Measurements from ENCODE around the gene HIRA.
"Not testable (repeated sequence)": the region's sequence is repeated elsewhere in the genome, so short reads cannot be mapped to it uniquely, and the experiment has no call there.

The HIRA gene

DNA sequence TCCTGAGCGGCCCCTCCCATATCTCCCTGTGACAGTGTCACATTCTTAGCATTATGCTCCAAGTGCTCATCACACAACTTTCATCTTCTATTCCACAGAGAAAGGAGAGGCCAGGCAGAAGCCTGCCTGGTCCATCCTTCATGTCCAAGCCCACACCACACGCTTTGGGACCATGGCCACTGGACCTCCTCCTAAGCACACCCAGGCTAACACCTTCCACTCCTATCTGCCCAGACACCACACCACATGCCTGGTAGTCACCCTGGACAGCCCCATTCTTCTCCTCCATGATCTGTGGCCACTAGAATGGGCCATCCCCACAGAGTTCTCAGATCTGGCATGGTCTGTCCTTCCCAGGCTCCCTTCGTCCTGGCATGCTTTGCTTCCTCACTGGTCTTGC, 55.3 kb downstream of the HIRA start:
- no peak for DNase-seq

DNA sequence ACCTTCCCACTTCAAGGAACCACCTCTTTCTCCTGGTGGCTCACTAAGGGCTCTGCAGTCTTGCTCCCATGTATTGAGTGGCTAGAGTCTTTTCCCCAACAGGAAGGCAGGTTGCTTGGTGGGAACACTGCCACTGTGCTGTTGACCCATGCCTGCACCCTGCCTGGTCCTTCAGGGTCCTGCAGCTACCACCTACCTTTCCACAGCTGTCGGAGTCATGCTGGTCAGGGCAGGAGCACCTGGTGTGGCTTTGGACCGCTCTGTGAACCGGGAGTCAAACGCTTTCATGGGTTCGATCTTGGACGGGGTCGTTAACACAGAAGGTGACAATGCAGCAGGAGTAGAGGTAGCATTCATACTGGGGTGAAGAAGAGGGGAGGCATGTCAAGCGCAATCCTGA, 56.1 kb downstream of the HIRA start:
- DNase-seq, result no peak

DNA sequence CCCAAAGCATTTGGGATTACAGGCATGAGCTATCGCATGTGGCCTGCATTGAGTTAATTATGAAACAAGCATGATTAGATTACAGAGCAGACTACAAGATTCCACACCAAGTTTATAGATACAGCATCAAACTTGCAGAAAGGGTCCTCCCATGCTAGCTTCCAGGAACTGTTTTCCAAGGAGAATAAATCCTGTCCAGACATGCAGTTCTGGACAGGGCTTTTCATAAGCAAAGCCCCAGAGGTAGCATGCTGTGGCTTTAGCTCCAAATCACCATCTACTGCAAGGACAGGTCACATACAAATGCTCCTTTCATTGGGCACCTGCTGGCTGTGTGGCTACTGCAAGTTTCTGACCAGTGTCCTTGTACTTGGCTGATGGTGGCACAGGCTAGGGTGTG, 57.1 kb downstream of the HIRA start:
- no peak for DNase-seq

DNA sequence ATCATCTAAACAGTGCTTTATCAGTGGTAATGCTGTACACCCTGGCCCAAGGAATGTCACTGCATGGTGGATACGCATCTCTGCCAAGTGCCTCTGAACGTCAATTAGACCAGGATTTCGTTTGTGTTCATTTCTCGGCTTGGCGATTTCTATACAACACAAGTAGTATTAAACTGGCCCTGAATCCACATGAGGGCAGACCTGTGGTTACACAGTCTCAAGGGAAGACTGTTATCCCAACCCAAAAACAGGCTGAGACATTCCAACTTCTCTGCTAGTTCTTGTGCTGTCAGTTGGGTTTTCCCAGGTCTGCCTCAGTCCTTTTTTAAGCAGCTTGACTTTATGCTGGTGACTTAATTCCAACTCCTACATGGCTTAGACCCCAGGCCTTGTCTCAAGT, 58.1 kb downstream of the HIRA start:
- no peak for DNase-seq

DNA sequence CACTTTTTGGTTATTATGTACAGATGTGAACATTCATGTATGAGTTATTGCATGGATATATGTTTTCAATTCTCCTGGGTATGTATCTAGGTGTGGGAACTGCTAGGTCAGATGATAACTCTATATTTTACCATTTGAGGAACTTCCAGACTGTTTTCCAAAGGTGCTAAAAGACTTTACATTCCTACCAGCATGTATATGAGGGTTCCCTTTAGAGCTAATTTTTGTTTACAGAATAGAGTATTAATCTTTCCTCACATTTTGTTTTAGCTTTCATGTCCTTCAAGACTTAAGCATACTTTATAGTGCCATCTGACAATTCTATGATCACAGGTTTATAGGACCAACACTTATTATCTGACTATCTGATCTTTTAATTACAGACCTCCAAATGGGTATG, 59.6 kb downstream of the HIRA start:
- DNase-seq, result no peak

DNA sequence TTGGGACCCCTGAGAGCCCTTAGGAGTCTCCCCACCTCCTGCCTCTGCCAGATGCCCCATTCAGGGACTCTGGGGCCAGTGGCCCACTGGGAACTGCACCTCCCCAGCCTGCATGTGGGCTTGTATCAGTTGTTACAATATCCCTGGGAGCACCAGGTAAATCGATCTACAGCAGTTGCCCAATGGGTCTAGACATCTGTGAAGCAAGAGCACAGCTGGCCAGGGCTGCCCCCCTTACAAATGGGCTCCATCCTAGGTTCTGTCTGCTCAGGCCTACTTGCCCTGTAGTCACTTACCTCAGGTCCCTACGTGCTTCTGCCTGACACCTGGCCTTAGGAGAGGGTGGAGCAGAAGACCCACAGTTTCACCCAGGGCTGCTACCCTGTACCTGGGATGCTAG, 62.7 kb downstream of the HIRA start:
- no peak for DNase-seq

DNA sequence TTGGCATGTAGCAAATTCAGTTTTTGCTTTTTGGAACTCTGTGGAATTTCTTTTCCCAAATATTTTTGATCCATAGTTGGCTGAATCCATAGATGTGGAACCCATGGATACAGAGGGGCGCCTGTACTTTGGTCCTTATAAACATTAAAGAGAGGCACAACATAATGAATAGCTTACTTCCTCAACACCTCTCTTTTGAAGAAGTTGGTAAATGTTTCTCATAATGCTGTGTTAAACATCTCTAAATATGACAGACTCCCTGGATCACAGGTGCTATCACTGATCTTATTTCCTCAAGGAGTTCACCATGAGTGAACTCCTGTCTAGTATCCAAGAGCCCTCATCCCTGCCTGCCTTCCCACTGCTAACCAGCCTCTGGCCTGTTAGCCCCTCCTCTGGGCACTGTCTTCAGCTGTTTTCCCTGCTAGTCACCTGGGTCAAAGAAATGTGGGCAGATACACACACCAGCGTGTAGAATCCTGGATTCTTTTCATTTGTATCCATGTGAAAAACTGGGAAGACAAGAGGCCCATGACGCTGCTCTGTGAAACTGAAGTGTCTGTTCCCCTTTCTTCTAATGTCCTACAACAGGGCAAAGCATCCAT, 63.7 kb downstream of the HIRA start:
- no peak for DNase-seq

DNA sequence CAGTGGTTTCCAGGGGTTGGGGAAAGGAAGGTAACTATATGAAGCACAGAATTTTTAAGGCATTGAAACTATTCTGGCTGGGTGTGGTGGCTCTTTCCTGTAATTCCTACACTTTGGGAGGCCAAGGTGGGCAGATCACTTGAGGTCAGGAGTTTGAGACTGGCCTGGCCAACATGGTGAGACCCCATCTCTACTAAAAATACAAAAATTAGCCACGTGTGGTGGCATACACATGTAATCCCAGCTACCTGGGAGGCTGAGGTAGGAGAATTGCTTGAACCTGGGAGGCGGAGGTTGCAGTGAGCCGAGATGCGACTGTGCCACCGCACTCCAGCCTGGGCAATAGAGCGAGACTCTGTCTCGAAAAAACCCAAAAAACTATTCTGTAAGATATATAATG, 68.0 kb downstream of the HIRA start:
- DNase-seq, result not testable (repeated sequence)

DNA sequence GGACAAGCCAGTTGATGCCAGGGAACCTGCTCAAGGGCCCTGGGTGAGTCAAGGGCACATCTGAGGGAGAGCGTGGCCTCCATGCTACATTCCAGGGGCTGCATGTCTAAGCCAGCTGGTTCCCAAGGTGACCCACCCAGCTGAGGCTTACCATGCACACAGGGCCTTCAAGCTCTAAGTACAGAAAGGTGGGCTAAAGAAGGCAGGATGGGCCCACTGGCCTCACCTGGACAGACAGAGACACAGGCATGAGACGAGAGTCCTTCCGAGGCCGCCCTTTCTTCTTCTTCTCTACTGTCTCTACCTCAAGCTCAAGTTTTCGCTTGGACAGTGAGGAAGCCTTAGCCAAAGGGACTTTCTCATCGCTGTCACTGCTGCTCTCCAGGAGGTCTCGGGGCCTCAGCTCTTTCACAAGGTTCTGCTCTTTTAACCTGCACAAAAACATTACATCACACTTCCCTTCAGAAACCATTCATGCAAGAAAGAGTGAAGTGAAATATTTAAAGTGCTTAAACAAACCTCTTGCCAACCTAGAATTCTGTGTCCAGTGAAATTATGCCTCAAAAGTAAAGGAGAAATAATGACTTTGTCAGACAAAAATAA, 69.9 kb downstream of the HIRA start:
- DNase-seq, result no peak

DNA sequence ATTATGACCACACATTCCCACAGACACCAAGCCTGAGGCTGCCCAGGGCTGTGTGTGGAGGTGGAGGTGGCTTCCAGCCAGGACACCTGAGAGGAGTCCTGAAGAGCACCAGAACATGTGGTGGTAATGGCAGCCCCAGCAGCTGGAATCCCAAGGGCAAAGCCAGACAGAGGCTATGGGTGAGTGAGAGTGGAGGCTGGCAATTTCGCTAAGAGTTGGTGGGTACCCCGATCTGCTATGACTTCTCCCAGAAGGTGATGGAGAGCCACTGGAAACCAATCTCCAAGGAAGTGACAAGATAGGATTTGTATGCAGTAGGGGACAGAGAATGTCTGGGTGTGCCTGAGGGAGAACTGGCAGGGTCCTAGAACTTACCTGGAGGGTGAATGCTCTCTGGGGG, 70.7 kb downstream of the HIRA start:
- DNase-seq, result no peak

DNA sequence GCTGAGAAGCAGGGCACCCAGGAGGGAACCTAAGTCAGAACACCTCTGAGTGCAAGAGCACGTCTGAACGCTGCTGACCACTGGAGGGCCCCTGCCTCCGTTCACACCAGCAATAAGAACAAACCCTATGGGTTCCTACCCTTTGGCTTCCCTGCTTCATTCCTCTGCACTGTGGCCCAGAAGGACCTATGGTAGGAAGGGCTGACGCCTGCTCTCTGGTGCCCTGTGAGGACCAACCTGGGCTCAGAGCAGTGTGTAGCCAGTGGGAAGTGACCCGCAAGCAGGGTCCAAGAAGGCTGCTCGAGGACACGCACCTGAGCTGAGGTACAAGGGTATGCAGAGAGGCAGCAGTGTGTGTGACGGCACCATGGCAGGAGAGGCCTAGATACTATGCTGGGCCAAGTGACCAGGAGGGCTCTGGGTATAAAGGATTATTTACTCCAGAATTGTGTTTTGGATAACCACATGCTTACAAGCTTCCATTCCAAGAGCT, 71.2 kb downstream of the HIRA start:
- DNase-seq, result no peak

DNA sequence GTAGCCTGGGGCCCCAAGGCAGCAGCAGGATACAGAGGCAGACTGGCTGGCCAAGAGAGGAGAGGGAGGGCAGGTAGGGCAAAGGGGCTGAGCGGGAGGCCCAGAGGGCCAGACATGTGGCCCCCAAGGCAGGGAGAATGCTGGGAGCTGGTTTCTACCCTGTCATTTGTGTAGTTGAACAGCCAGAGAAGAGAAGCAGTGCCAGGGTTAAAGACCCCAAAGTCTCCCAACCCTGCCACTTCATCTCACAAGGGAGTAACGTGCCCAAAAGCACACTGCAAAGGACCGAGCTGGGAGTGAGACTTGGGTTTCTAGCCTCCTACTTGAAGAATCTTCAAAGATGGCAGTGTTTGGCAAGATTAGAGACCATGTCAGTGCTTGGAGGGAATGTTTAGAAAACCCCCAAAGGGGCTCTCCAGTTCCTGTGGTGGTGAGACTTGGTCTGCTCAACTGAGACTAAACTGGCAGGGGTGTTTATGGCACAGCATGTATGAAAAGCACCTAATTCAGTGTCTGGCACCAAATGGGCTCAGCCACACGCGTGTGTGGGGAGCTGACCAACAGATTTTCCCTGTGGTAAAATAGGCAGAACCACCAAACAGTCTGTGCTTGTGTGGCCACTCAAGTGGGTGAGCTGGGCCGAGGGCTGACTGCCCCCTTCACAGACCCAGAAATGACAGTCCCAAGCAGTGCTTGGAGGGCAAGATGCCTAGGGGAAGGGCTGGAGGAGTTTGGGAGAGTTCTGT, 71.8 kb downstream of the HIRA start:
- DNase-seq, result no peak

DNA sequence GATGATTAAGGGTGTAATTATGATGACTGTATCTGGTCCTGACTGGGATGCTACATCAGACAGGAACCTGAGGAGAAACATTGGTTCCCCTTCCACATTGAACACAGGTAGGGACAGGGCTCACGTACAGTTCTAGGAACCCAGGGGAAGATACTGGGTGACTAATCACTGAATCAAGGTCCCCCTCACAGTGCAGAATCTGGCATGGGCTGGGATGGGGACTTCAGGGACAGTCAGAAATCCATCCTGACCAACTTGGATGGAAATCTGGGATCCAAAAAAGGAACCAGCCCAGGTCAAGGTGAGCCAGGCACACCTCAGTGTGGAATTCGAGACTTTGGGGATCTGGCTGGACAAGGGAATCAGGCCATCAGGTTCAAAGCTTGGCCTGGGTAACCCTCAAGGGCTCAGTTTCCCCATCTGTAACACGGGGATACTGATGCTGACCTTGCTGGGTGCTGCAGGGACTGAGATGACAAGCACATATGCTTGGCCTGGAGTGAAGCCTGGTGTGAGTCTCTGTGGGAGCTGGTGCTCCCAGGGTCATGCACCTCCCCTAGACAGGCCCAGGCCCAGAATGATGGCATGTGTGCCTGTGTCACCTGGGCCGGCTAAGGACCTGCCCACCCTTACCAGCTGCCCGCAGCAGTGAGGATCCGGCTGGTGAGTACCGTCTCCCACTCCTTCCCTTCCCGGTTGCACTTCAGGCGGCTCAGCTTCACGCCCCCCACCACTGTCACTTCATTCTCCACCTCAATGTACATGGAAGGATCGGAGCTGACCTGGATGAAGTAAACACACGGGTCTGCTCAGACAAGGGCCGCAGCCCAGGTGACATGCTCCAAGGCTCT, 72.6 kb downstream of the HIRA start:
- DNase-seq, result no peak

DNA sequence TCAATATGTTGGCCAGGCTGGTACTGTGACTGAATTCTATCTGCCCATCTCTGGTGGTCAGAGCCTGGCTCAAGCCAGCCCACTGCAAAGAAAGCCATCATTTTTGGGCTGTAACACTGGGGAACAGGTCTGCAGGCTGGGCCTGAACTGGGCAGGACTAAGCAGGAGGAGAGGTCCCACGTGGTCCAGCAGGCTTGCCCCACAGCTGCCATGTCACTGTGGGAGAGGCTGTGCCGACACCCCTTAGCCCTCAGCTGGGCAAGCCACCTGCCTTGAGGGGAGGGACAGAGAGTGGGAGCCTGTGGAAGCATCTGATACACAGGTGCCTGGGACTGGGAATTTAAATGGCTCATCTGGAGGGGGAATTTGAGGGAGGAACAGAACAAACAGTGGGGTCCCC, 73.3 kb downstream of the HIRA start:
- no peak for DNase-seq

DNA sequence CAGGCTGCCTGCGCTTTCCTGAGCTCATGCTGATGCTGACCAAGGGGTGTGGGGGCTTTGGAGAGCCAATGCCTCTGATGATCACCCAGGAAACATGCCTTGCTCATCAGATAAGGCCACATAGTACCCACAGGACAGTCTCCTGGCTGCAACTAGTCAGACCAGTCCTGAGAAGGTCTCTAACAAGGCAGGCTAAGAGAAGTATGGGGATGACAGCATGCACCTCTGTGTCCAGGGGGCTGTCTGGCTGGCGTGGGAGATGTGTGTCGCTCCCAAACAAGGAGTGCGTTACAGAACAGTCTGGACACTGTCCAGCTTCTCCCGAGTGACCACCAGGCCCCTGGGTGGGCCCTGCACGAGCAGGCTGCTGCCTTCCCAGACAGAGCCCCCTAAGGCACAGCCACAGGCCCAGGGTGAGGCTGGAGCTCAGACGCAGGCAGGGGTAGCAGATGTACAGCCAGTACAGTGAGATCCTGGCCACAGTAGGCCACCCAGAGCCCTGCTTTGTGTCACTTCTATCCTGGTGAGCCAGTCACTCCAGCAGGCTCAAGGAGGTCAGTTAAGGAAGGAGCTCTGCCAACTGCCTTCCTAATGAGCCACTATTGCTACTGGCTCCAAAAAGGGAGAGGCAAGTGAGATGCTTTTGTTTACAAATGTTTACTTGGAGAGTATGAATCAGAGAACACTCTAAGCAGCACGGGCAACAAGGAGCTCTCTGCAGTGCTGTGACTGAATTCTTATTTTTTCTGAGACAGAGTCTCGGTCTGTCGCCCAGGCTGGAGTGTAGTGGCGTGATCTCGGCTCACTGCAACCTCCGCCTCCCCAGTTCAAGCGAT, 74.0 kb downstream of the HIRA start:
- DNase-seq, result no peak

DNA sequence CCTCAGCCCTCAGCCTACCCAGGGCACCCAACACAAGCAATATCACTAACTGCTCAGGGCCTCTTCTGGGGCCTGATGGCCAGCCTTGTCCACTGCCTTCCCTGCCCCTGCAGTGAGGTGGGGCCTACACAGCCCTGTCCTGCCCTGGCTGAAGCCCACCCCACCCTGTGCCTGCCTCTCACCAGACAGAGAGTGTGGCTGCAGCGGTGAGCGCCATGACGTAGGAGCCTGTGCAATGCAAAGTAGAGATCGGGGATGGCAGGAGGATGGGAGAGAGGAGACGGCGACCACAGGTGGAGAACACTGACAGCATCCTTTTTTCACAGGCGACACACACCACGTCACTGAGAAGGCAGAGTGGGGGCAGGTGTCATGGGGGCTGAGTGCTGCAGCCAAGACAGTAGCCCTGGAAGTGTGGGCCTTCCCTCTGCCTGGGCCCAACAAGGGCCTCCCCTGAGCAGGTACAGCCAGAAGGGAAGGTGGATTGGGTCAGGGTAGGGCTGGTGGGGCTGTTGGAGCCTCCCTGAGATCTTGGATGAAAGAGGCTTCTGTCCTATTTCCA, 74.7 kb downstream of the HIRA start:
- no peak for DNase-seq

DNA sequence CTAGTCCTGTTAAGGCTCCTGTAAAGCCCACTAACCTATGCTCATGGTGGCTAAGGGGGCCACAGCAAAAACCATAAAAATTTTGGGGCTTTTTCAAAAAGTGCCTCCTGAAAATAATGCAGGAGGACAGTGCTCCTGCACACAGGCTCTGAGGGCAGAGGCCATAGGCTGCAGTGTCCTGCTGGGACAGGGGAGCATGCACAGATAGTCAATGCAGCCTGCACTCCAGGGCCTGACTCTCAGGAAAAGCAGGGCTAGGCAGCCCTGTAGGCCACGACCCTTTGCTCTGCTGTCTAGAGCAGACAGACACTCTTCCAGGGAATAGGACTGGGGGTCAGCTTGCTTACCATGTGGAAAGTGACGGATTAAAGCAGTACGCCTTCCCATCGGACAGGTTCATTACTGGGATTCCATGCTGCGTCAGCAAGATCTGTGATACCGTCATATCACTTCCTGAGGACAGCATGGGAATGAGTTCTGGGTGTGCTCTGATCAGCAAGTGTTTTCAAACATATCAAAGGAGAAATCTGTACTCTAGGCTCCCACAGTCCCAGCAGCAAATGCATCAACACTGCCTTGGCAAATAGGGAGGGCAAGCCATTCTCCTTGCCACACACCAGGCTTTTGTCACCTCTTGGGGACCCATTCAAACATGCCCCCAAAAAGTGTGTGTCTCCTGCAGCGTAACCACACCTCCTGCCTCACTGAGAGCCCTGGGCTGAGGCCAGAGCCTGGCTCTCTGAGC, 75.9 kb downstream of the HIRA start:
- DNase-seq, result no peak

DNA sequence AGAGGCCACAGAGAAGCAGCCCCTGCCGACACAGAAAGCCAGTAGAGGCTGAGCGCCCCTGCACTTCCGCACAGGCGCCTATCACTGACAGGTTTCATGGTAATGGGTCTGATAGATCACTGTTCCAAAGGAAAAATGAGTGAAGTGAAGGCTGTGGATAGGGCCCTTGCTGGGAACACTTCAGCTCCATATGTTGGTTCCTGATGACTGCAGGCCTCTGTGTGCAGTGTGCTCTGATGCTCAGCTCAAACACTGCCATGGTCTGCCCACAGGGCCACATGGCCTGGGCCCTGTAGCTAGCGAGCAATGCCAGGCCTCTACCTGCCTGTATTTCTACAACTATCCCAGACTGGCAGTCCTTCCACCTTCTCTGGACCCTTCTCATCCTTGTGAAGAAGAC, 77.3 kb downstream of the HIRA start:
- DNase-seq, result no peak

DNA sequence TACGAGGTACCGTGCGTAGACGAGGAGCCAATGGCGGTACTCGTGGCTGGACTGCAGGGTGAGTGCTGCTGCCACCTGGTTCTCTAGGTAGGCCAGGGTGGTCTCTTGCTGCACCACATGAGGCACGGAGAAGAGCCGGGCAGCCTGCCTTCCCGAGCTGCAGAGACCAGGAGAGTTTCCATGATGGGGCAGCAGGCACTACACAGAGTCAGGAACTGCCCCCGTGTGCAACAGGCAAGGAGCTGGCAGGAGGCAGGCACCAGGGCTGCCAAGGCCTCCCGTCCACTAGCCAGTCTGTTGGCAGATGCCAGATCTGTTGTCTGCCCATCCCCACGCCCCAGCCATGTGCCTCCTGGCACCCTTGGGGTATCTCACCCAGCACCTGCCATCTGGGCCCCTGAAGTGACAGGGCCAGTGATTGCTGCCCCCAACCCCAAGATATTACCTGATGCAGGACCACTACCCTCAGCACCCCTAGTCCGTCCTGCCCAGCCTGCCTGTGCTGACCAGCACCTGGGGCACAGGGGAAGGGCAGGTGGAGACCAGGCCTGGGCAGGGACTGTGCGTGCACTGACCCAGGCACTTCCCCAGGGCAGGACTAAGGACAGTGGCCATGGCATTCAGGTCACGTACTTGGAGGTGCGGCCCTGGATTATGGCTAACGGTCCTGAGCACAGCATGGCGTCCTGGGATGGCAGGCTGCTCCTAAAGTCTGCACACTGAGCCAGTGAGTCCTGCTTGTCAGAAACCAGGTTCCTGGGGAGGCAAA, 78.0 kb downstream of the HIRA start:
- no peak for DNase-seq

DNA sequence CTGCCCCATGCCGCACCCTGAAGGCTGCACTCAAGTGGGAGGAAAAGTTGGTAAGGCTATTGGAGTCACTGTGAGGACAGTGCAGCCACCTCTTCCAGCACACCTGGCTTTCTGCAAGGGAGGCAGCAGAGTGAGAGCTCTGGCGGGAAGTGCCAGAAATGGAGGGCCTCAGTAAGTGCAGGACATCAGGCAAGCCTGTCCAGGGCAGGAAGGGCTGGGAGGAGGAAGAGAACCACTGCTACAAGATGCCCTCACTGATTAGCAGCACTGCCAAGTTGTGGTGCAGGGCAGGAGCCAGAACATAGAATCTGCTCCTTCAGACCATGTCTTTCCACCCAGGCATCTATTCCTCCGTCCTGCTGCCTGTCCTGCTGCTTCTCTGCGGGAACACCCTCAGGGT, 78.8 kb downstream of the HIRA start:
- no peak for DNase-seq

DNA sequence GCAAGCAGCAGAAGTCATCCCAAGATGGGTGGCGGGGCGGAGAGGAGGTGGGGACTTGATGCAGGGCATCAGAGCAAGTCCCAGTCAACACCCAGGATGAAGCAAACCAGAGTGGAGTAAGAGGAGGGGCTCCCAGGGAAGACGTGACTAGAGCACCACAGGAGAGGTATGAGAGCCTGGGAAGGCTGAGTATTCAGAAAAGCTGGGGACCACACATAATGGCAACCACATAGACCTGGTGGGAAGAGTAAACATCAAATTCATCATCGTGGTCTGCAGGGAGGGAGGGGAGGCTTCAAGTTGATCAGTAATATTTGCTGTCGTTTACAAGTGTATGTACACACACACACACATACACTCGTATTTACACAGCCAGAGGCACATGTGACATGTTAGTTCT, 79.3 kb downstream of the HIRA start:
- no peak for DNase-seq
